Neural progenitor cell (in vitro differentiated cells): ENCODE data around the gene ITGB1. TPM values are rescaled to one million over a fixed set of nuclear protein-coding genes. Genes with fewer than 3 reads are reported as not detected.

Experiments
- DNase-seq: peaks from one replicate; pipeline ENCODE4 v3.0.0-alpha.2; 2016; ENCODE audit warnings: low spot score
- H2AFZ ChIP-seq: fragments of 200-600 bp; sonication (generic); replicated peaks from 2 replicates; pipeline ENCODE4 v1.6.1; 2016; ENCODE audit warnings: antibody characterized with exemption
- H3F3A ChIP-seq: fragments of 200-600 bp; sonication (generic); 2 replicates; pipeline ENCODE4 v1.6.1; 2016; ENCODE audit warnings: antibody characterized with exemption, low read depth
- H3K27ac ChIP-seq: fragments of 200-600 bp; sonication (generic); 2 replicates; pipeline ENCODE4 v1.5.1; 2016; ENCODE audit warnings: mild to moderate bottlenecking
- H3K27me3 ChIP-seq: fragments of 200-600 bp; sonication (generic); 2 replicates; pipeline ENCODE4 v1.6.1; 2016; ENCODE audit warnings: mild to moderate bottlenecking, moderate library complexity
- H3K36me3 ChIP-seq: fragments of 200-600 bp; sonication (generic); 2 replicates; pipeline ENCODE4 v1.5.1; 2016
- H3K4me1 ChIP-seq: fragments of 200-600 bp; sonication (generic); 2 replicates; pipeline ENCODE4 v1.6.1; 2016; ENCODE audit warnings: mixed run types
- H3K4me2 ChIP-seq: fragments of 200-600 bp; sonication (generic); 2 replicates; pipeline ENCODE4 v1.6.1; 2016
- H3K4me3 ChIP-seq: fragments of 200-600 bp; sonication (generic); 2 replicates; pipeline ENCODE4 v1.5.1; 2016
- H3K79me2 ChIP-seq: fragments of 200-600 bp; sonication (generic); 2 replicates; pipeline ENCODE4 v1.6.1; 2016; ENCODE audit warnings: low read depth
- H3K9ac ChIP-seq: fragments of 200-600 bp; sonication (generic); 2 replicates; pipeline ENCODE4 v1.6.1; 2016
- H3K9me3 ChIP-seq: fragments of 200-600 bp; sonication (generic); 2 replicates; pipeline ENCODE4 v1.5.1; 2016; ENCODE audit warnings: low read depth
- H4K20me1 ChIP-seq: fragments of 200-600 bp; sonication (generic); 2 replicates; pipeline ENCODE4 v1.6.1; 2016; ENCODE audit warnings: low read depth
- H3K27ac Mint-ChIP-seq: 3 replicates; pipeline ENCODE4 v1.8.0; 2021; ENCODE audit warnings: mixed read lengths
- H3K27me3 Mint-ChIP-seq: 2 replicates; pipeline ENCODE4 v1.8.0; 2022; ENCODE audit warnings: low read depth, mild to moderate bottlenecking, inconsistent platforms, moderate library complexity, mixed read lengths; ENCODE audit not compliant: insufficient read depth
- H3K36me3 Mint-ChIP-seq: 3 replicates; pipeline ENCODE4 v1.8.0; 2021; ENCODE audit warnings: mixed read lengths
- H3K4me1 Mint-ChIP-seq: 3 replicates; pipeline ENCODE4 v1.8.0; 2021; ENCODE audit warnings: mixed read lengths
- H3K4me3 Mint-ChIP-seq: 3 replicates; pipeline ENCODE4 v1.8.0; 2021; ENCODE audit warnings: mild to moderate bottlenecking, moderate library complexity, mixed read lengths
- H3K9me3 Mint-ChIP-seq: 3 replicates; pipeline ENCODE4 v1.8.0; 2020; ENCODE audit warnings: mixed read lengths
- CTCF ChIP-seq: fragments of 200-600 bp; sonication (generic); IDR thresholded peaks from 2 replicates; pipeline ENCODE4 v1.5.1; 2017; ENCODE audit warnings: antibody characterized with exemption, mild to moderate bottlenecking
- EZH2 ChIP-seq: fragments of 200-600 bp; sonication (generic); IDR thresholded peaks from 2 replicates; pipeline ENCODE4 v1.6.1; 2017; ENCODE audit warnings: antibody characterized with exemption, mild to moderate bottlenecking, moderate library complexity
- EZH2phosphoT487 ChIP-seq: fragments of 200-600 bp; sonication (generic); IDR thresholded peaks from 2 replicates; pipeline ENCODE4 v1.6.1; 2017; ENCODE audit warnings: antibody characterized with exemption
- total RNA-seq: library from RNA; depleted of rRNA; stranded (reverse); fragments of >200 nt; gene quantifications from 2 replicates; pipeline ENCODE4 v1.2.3, GENCODE V29; 2015; ENCODE audit warnings: low replicate concordance

Gene ITGB1
- total RNA-seq, 1 donor from 2014 or later, result 358 TPM

DNA sequence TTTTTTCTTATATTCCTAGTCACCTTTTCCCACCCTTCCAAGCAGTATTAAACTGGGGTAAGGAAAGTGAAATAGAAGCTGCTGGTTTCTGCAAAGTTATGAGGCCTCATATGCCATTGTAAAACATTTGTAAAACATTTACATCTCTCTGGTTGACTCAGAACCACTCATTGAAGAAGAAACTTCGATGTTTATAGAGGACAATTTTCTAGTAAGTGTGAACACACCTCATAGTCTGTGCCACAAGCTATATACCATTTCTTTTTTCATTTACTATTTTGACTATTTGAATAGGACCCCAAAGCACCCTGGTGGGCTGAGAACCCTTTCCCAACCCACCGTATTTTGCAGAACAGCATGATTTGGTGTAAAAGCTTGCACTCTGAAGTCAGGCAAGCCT is 12.9 kb upstream of the ITGB1 start:
- TF ChIP-seq EZH2phosphoT487, result no peak
- TF ChIP-seq EZH2, result no peak
- no peak for TF ChIP-seq CTCF
- no peak overlapping the region for H3K27ac Mint-ChIP-seq
- H3K27me3 Mint-ChIP-seq, result no peaks in the 10 kb centered on the region
- Histone ChIP-seq H3F3A (no peaks in the 10 kb centered on the region), H3K9ac (no peak overlapping the region), H3K79me2 (no peaks in the 10 kb centered on the region), H3K4me3 (no peak overlapping the region), H3K27me3 (no peaks in the 10 kb centered on the region), H3K4me2 (no peak overlapping the region), H4K20me1 (no peaks in the 10 kb centered on the region), H2AFZ (no peak overlapping the region), H3K36me3 (no peaks in the 10 kb centered on the region), H3K4me1 (no peaks in the 10 kb centered on the region), H3K9me3 (no peaks in the 10 kb centered on the region), H3K27ac (no peak overlapping the region)
- H3K4me1 Mint-ChIP-seq, result peaks cover 21% of the 10 kb centered on the region
- H3K4me3 Mint-ChIP-seq, result no peak overlapping the region
- peaks cover 4% of the 10 kb centered on the region for H3K9me3 Mint-ChIP-seq
- H3K36me3 Mint-ChIP-seq, result peaks cover 4% of the 10 kb centered on the region
- no peak for DNase-seq

- TF ChIP-seq EZH2 (no peak), CTCF (no peak), EZH2phosphoT487 (no peak)
- Histone ChIP-seq H3K9me3 (no peaks in the 10 kb centered on the region), H2AFZ (no peak overlapping the region), H3K4me1 (peaks cover 9% of the 10 kb centered on the region), H3K9ac (no peak overlapping the region), H3F3A (no peaks in the 10 kb centered on the region), H3K4me3 (no peak overlapping the region), H3K4me2 (no peak overlapping the region), H4K20me1 (no peaks in the 10 kb centered on the region), H3K27me3 (no peaks in the 10 kb centered on the region), H3K27ac (no peak overlapping the region), H3K79me2 (peaks cover 12% of the 10 kb centered on the region), H3K36me3 (no peaks in the 10 kb centered on the region)
- no peak overlapping the region for H3K27ac Mint-ChIP-seq
- H3K27me3 Mint-ChIP-seq, result no peaks in the 10 kb centered on the region
- no peak for DNase-seq
- peaks cover 4% of the 10 kb centered on the region for H3K9me3 Mint-ChIP-seq
- peaks cover 8% of the 10 kb centered on the region for H3K36me3 Mint-ChIP-seq
- no peak overlapping the region for H3K4me3 Mint-ChIP-seq
- peaks cover 27% of the 10 kb centered on the region for H3K4me1 Mint-ChIP-seq
Observed at GRCh38 chr10:32964270-32964669, 6.2 kb upstream of the ITGB1 start.

DNA sequence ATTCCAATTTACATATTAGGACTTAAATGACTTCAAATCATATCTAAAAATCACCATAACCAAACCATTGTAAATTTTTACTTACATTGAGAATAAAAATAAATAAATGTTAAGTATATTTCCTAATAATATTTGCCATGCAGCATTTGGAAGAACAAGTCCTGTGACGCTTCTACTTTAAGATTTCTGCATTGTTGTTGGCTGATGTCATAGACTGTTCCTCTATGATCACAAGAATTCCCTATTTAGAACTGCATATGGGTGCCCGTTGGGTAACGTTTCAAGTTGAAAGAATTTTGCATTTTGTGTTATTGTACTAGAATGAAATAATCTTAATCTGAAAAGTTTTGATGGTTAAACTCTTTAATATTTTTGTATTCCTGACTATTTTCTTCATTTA is 5.1 kb upstream of the ITGB1 start:
- Histone ChIP-seq H3K9ac (no peak overlapping the region), H3K36me3 (no peaks in the 10 kb centered on the region), H2AFZ (no peak overlapping the region), H3K4me2 (no peak overlapping the region), H3K79me2 (peaks cover 20% of the 10 kb centered on the region), H3K4me1 (peaks cover 9% of the 10 kb centered on the region), H3K27me3 (no peaks in the 10 kb centered on the region), H3K4me3 (no peak overlapping the region), H3F3A (peaks cover 7% of the 10 kb centered on the region), H3K9me3 (no peaks in the 10 kb centered on the region), H4K20me1 (no peaks in the 10 kb centered on the region), H3K27ac (no peak overlapping the region)
- Mint-ChIP-seq H3K27me3 (no peaks in the 10 kb centered on the region), H3K27ac (no peak overlapping the region), H3K4me1 (peaks cover 35% of the 10 kb centered on the region), H3K9me3 (peaks cover 4% of the 10 kb centered on the region), H3K4me3 (no peak overlapping the region), H3K36me3 (peaks cover 8% of the 10 kb centered on the region)
- no peak for DNase-seq
- no peak for TF ChIP-seq EZH2
- TF ChIP-seq CTCF, result no peak
- TF ChIP-seq EZH2phosphoT487, result no peak
